VCaP (cell line): ENCODE results near the gene VAV1.

Source experiments
- H3K27ac ChIP-seq: fragments of 450-650 bp; 2 replicates; pipeline ENCODE4 v1.5.1; 2017
- TF ChIP-seq, protein P1 (sequence below): fragments of 450-650 bp; conservative IDR thresholded peaks from 2 replicates; pipeline ENCODE4 v1.5.1; 2017; ENCODE audit warnings: mild to moderate bottlenecking, moderate library complexity

VAV1 gene

DNA sequence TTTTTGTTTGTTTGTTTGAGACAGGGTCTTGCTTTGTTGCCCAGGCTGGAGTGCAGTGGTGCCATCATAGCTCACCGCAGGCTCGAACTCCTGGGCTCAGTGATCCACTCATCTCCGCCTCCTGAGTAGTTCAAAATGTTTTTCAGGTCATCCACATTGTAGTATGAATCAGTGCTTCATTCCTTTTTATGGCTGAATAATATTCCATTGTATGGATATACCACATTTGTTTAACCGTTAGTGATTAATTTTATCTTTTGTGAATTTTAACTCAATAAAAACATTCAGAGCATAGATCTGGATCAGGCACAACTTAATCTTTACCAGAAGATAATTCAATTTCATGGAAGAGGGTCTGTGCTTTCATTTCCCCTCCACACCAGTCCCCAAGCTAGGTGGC is 47.7 kb downstream of the VAV1 start:
- H3K27ac ChIP-seq = no peak overlapping the region
- TF ChIP-seq, protein P1, sequence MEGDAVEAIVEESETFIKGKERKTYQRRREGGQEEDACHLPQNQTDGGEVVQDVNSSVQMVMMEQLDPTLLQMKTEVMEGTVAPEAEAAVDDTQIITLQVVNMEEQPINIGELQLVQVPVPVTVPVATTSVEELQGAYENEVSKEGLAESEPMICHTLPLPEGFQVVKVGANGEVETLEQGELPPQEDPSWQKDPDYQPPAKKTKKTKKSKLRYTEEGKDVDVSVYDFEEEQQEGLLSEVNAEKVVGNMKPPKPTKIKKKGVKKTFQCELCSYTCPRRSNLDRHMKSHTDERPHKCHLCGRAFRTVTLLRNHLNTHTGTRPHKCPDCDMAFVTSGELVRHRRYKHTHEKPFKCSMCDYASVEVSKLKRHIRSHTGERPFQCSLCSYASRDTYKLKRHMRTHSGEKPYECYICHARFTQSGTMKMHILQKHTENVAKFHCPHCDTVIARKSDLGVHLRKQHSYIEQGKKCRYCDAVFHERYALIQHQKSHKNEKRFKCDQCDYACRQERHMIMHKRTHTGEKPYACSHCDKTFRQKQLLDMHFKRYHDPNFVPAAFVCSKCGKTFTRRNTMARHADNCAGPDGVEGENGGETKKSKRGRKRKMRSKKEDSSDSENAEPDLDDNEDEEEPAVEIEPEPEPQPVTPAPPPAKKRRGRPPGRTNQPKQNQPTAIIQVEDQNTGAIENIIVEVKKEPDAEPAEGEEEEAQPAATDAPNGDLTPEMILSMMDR = no peak

DNA sequence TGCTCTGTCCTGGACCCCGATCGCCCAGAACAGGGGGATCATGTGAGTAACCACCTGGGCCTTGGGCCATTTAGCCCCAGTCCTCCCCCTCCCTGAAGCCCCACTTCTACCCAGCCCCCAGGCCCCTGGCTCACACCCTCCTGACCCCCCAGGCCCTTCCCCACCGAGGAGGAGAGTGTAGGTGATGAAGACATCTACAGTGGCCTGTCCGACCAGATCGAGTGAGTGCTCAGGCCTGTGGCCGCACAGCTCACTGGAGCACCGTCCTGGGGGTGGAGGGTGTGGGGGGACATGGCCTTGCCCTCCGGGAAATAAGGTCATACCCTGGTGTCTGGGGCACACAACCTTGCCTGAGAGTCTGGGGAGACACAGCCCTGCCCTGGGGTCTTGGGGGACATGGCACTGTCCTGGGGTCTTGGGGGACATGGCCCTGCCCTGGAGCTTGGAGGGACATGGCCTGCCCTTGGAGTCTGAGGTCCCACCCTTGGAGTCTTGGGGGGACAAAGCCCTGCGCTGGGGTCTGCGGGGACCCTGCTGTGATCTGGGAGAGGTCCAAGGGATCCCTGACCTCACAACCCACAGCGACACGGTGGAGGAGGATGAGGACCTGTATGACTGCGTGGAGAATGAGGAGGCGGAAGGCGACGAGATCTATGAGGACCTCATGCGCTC is 49.3 kb downstream of the VAV1 start:
- H3K27ac ChIP-seq = no peak overlapping the region
- TF ChIP-seq, protein P1 = no peak

DNA sequence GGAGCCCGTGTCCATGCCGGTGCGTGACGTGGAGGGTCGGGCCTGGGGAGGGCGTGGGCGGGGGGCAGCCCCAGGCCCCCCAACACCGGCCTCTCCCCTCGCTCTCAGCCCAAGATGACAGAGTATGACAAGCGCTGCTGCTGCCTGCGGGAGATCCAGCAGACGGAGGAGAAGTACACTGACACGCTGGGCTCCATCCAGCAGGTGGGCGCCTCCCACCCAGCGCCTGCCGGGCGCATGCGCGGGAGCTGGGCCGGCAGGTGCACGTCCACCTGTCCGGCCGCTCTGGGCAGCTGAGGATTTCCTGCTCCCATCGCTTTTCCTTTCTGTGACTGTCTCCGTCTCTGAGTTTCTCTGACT is 49.8 kb downstream of the VAV1 start:
- TF ChIP-seq, protein P1 = no peak
- H3K27ac ChIP-seq = no peak overlapping the region

DNA sequence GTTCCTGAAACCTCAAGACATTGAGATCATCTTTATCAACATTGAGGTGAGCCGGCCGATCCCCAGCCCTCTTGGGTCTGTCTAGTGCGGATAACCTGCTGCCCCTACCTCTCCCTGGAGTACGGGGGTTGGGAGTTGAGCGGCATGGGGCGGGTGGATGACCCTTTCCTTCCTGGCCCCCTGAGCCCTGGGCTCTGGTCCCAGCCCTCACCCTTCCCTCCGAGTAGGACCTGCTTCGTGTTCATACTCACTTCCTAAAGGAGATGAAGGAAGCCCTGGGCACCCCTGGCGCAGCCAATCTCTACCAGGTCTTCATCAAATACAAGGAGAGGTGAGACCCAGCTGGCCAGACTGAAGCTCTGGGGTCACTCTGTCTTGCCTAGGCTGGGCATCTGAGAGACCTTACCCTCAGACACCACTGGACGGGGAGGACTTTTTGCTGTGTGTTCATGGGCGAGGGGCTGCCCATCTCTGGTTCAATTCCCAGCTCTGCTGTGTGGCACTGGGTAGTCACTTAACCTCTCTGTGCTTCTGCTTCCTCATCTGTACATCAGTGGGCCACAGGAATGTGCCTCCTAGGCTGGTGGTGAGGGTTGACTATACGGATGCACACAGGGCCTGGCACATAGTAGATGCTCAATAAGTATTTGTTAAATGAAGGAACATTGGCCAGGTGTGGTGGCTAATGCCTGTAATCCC is 52.7 kb downstream of the VAV1 start:
- H3K27ac ChIP-seq = no peak overlapping the region
- TF ChIP-seq, protein P1 = no peak

DNA sequence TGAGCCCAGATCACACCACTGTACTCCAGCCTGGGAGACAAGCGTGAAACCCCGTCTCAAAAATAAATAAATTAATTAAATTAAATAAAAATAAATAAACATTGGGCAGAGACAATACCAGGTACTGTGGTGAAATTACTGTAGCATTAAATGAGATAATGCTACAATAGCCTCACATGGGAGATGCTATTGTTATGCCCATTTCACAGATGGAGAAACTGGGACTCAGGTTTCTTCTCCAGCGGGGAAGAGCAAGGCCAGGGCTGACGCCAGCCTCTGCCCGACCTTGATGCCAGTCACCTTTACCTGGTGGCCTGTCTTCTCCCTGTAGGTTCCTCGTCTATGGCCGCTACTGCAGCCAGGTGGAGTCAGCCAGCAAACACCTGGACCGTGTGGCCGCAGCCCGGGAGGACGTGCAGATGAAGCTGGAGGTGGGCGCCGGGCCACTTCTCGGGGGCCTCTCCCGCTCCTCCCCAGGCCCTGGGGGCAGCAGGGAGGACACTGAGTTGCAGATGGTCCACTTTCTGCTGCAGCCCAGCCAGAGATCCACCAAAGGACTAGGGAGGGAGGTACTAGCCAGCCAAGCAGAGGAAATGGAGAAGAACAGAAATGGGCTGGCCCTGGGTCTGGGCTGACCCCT is 53.9 kb downstream of the VAV1 start:
- TF ChIP-seq, protein P1 = no peak
- no peak overlapping the region for H3K27ac ChIP-seq

DNA sequence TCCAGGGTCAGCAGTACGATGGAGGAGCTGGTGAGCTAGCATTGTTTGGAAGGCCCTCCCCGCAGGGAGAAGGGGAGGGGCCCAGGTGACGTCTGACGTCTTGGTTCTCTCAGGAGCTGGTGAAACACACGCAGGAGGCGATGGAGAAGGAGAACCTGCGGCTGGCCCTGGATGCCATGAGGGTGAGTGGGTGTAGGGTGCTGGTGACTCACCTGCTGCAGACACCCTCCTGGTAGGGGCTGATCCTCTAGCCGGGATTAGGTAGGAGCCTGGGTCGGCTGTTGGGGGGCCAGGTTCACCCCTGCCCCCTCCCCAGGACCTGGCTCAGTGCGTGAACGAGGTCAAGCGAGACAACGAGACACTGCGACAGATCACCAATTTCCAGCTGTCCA is 55.8 kb downstream of the VAV1 start:
- TF ChIP-seq, protein P1 = no peak
- no peak overlapping the region for H3K27ac ChIP-seq
